K562 (cell line): Measurements from ENCODE around the gene ARMH1. TPM values are rescaled to one million over a fixed set of nuclear protein-coding genes. Genes with fewer than 3 reads are reported as not detected.
A peak's percentile ranks its signal among the peaks of the same experiment; 100 is the strongest.

Experiments used
- ATF3 ChIP-seq, 2 experiments: fragments of 450-650 bp in 1 of 2; sonication (generic) in 1 of 2; formaldehyde crosslinking in 1 of 2; IDR thresholded peaks in 1 of 2; conservative IDR thresholded peaks in 1 of 2; 2 replicates each; pipeline versions ENCODE4 v1.6.1 to v1.8.1; 2016 to 2023; ENCODE audit warnings: mild to moderate bottlenecking in 2 of 2, moderate library complexity in 2 of 2, inconsistent platforms in 1 of 2, missing genetic modification reagents in 1 of 2
- BCOR ChIP-seq: fragments of 450-650 bp; IDR thresholded peaks from 2 replicates; pipeline ENCODE4 v1.6.1; 2016
- HNRNPUL1 ChIP-seq: fragments of 200-400 bp; formaldehyde crosslinking; IDR thresholded peaks from 2 replicates; pipeline ENCODE4 v1.6.1; 2017; ENCODE audit warnings: low read length
- MXI1 ChIP-seq: IDR thresholded peaks from 2 replicates; pipeline ENCODE4 v1.6.1; 2011; ENCODE audit warnings: low read depth, mild to moderate bottlenecking, improper control_type of control experiment, low read length
- NBN ChIP-seq: fragments of 450-650 bp; IDR thresholded peaks from 2 replicates; pipeline ENCODE4 v1.6.1; 2016; ENCODE audit warnings: low read depth, mild to moderate bottlenecking
- NKRF ChIP-seq: fragments of 450-650 bp; IDR thresholded peaks from 2 replicates; pipeline ENCODE4 v1.6.1; 2016; ENCODE audit warnings: borderline replicate concordance
- PBX2 ChIP-seq, 2 experiments: IDR thresholded peaks in 1 of 2; conservative IDR thresholded peaks in 1 of 2; 2 replicates each; pipeline ENCODE4 v1.6.1; 2016; ENCODE audit warnings: low read depth in 2 of 2, mild to moderate bottlenecking in 1 of 2, missing compliant biosample characterization in 1 of 2, missing genetic modification characterization in 1 of 2, moderate library complexity in 1 of 2
- ZNF253 ChIP-seq: fragments of 250-450 bp; sonication (Bioruptor Pico); conservative IDR thresholded peaks from 2 replicates; pipeline ENCODE4 v1.6.1; 2021; ENCODE audit warnings: mild to moderate bottlenecking
- ZNF764 ChIP-seq: fragments of 250-450 bp; sonication (Bioruptor Pico); IDR thresholded peaks from 2 replicates; pipeline ENCODE4 v1.4.0; 2020; ENCODE audit warnings: low read depth, mild to moderate bottlenecking, moderate library complexity
- polyA plus RNA-seq, 8 experiments: library from polyadenylated mRNA; depleted of rRNA in 4 of 8; stranded (reverse) in 5 of 8; unstranded in 3 of 8; fragments of >200 nt; fragmentation: Nextera tagmentation in 2 of 8; fragmentation: Illumina TruSeq in 1 of 8; extraction: Ambion mirVana in 2 of 8; extraction: Trizol in 1 of 8; gene quantifications; 2 replicates each; pipeline versions ENCODE4 v1.2.1 to v1.2.3, GENCODE V29; 2011 to 2014; ENCODE audit warnings: inconsistent platforms in 1 of 8, missing spikeins in 1 of 8
- total RNA-seq, 7 experiments: library from RNA; depleted of rRNA in 6 of 7; stranded (reverse); fragments of >200 nt in 6 of 7; fragmentation: Illumina TruSeq in 2 of 7; extraction: Trizol in 2 of 7; gene quantifications; 2 replicates each; pipeline versions ENCODE4 v1.2.1 to v1.2.3, GENCODE V29; 2011 to 2021; ENCODE audit warnings: low replicate concordance in 1 of 7
- TF ChIP-seq, protein P1 (sequence below): fragments of 150-350 bp; IDR thresholded peaks from 2 replicates; pipeline ENCODE4 v1.6.1; 2014; ENCODE audit warnings: low read depth, mild to moderate bottlenecking, low read length, borderline replicate concordance

ARMH1 gene
- total and polyA plus RNA-seq, 9 of the 15 experiments (the other 6 are each of a cell fraction or from before 2014, with no cell fraction given), result 0.41 TPM; not detected in 8

DNA sequence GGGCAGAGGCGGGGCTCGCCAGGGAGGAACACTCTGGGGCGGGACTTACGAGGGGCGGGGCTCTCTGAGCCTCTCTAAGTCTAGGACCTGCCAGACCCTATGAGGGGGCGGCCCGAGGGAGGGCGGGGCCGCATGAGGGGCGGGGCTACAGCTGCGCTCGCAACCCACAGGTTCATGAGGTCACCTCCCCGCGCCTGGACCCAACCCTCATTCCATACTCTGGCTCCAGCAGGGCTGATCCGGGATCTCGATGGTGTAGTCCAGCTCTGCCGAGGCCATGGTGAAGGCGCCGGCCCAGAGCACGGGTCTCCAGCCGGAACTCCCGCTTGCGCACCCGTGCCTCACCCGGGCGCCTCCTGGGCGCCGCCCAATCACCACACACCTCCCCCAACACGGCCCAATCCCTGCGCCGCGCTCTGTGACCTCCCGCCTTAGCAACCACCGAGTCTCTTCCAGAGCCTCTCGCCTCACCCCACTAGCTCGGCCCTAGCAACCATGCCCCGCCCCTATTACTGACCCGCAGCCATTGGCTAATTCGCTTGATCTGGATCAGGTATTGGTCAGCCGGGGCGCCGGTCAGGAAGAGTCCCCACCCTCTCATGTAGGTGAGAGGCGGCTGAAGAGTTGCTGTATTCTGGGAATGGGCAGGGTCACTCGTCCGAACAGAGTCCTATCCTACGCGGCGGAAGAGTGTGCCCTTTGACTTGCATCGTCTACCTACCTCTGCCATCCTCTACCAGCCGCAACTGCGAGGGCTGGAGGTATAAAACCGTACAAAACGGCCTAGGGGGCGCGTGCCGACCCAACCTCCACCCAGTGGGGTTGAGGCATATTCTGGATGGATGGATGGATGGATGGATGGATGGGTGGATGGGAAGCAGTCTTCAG lies at the start of gene ARMH1, which contains the start of gene TMEM53 (continued):
- TF ChIP-seq NKRF, result peak; percentile 39; the same call in 1 of the 2 replicates
- peak; percentile 76 for TF ChIP-seq ATF3 (IDR thresholded peaks at IDR 0.05)
- no peak for TF ChIP-seq ATF3 (CRISPR knock-in tag; conservative IDR thresholded peaks at IDR 0.05)
- TF ChIP-seq MXI1, result peak; percentile 92
- TF ChIP-seq PBX2 (CRISPR knock-in tag; IDR thresholded peaks at IDR 0.05; ENCODE audit: low read depth), result peak; percentile 98
- TF ChIP-seq PBX2 (tag; conservative IDR thresholded peaks at IDR 0.05; ENCODE audit: low read depth), result peak; percentile 100
- TF ChIP-seq NBN, result no peak
- TF ChIP-seq, protein P1, sequence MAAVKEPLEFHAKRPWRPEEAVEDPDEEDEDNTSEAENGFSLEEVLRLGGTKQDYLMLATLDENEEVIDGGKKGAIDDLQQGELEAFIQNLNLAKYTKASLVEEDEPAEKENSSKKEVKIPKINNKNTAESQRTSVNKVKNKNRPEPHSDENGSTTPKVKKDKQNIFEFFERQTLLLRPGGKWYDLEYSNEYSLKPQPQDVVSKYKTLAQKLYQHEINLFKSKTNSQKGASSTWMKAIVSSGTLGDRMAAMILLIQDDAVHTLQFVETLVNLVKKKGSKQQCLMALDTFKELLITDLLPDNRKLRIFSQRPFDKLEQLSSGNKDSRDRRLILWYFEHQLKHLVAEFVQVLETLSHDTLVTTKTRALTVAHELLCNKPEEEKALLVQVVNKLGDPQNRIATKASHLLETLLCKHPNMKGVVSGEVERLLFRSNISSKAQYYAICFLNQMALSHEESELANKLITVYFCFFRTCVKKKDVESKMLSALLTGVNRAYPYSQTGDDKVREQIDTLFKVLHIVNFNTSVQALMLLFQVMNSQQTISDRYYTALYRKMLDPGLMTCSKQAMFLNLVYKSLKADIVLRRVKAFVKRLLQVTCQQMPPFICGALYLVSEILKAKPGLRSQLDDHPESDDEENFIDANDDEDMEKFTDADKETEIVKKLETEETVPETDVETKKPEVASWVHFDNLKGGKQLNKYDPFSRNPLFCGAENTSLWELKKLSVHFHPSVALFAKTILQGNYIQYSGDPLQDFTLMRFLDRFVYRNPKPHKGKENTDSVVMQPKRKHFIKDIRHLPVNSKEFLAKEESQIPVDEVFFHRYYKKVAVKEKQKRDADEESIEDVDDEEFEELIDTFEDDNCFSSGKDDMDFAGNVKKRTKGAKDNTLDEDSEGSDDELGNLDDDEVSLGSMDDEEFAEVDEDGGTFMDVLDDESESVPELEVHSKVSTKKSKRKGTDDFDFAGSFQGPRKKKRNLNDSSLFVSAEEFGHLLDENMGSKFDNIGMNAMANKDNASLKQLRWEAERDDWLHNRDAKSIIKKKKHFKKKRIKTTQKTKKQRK, result peak; percentile 92
- no peak for TF ChIP-seq BCOR
- no peak for TF ChIP-seq ZNF764 (CRISPR knock-in tag)
- TF ChIP-seq HNRNPUL1, result no peak
- no peak for TF ChIP-seq ZNF253 (CRISPR knock-in tag)
- TF ChIP-seq, all 486 proteins: peak for 111
